Measurements from ENCODE around the gene SLC25A13. TPM values are rescaled to one million over a fixed set of nuclear protein-coding genes. Genes with fewer than 3 reads are reported as not detected.
A peak's percentile ranks its signal among the peaks of the same experiment; 100 is the strongest.

SLC25A13 gene
- total and polyA plus RNA-seq, 9 of the 15 experiments (the other 6 are each of a cell fraction or from before 2014, with no cell fraction given) = 21.4 to 80.2 (median 58.7) TPM

DNA sequence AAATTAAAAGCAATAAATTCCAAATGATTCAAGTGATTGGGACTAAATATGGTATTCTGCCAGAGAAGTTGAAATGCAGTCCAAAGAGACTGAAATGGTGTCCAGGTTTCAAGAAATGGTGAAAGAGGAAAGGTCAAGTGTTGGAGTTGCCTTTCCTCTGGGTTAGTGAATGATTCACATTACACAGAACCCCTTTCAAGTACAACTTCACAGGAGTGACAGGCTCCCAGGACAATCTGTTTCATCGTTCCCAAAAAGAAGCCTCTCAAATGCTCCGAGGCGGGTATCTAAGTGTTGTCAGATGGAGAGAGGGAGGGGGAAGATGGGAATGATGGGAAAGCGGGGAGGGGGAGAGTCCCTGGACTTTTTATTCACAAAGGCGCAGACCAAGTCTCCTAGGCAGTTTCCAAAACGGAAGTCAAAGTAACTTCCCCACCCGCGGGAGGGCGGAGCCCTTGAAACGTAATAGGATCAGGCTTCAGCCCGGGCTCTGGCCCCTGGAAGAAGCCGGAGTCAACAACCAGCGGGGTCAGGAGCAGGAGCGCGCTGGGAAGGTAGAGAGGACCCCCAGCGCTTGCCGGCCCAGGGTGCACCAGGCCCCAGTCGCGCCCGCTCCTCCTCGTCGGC, 754 bp downstream of the SLC25A13 start (continued):
- TF ChIP-seq, protein P1, sequence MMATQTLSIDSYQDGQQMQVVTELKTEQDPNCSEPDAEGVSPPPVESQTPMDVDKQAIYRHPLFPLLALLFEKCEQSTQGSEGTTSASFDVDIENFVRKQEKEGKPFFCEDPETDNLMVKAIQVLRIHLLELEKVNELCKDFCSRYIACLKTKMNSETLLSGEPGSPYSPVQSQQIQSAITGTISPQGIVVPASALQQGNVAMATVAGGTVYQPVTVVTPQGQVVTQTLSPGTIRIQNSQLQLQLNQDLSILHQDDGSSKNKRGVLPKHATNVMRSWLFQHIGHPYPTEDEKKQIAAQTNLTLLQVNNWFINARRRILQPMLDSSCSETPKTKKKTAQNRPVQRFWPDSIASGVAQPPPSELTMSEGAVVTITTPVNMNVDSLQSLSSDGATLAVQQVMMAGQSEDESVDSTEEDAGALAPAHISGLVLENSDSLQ (IDR thresholded peaks at IDR 0.05) = peak; percentile 78
- TF ChIP-seq PTTG1 (tag; IDR thresholded peaks at IDR 0.05; ENCODE audit: low read depth) (no peak), CREM (IDR thresholded peaks at IDR 0.05; ENCODE audit: low read depth) (peak; percentile 63), TBP (optimal IDR thresholded peaks at IDR 0.05; ENCODE audit: low read depth, low read length) (peak; percentile 63), ZBED1 (IDR thresholded peaks at IDR 0.05) (0 out of 2 replicates have a peak, but pooled peaks have one; percentile 79), EWSR1 (IDR thresholded peaks at IDR 0.05; ENCODE audit: borderline replicate concordance, low read depth, partially characterized antibody) (no peak), MECOM (CRISPR knock-in tag; IDR thresholded peaks at IDR 0.05) (no peak), SMARCE1 (IDR thresholded peaks at IDR 0.05) (0 out of 2 replicates have a peak, but pooled peaks have one; percentile 14), RAD21 (CRISPR knock-in tag; conservative IDR thresholded peaks at IDR 0.05 in 1 of 2, IDR thresholded peaks at IDR 0.05 in 1 of 2) (0 out of 4 replicates have a peak, but pooled peaks have one; percentile 4 to 9), PHB2 (IDR thresholded peaks at IDR 0.05; ENCODE audit: low read depth) (no peak), POLR2A (conservative IDR thresholded peaks at IDR 0.05) (peak; percentile 91), SIN3A (IDR thresholded peaks at IDR 0.05; ENCODE audit: borderline replicate concordance in 2 of 2, control insufficient read depth in 1 of 2, low read depth in 2 of 2, low read length in 2 of 2) (peak in 1 of 2 experiments; percentile 66; a peak in 2 of 4 replicates), ZBTB17 (CRISPR knock-in tag; IDR thresholded peaks at IDR 0.05) (0 out of 2 replicates have a peak, but pooled peaks have one; percentile 9), ATF7 (IDR thresholded peaks at IDR 0.05) (peak; percentile 11; the same call in 1 of the 2 replicates), MTA3 (IDR thresholded peaks at IDR 0.05; ENCODE audit: borderline replicate concordance) (no peak)
- TF ChIP-seq, protein P2, sequence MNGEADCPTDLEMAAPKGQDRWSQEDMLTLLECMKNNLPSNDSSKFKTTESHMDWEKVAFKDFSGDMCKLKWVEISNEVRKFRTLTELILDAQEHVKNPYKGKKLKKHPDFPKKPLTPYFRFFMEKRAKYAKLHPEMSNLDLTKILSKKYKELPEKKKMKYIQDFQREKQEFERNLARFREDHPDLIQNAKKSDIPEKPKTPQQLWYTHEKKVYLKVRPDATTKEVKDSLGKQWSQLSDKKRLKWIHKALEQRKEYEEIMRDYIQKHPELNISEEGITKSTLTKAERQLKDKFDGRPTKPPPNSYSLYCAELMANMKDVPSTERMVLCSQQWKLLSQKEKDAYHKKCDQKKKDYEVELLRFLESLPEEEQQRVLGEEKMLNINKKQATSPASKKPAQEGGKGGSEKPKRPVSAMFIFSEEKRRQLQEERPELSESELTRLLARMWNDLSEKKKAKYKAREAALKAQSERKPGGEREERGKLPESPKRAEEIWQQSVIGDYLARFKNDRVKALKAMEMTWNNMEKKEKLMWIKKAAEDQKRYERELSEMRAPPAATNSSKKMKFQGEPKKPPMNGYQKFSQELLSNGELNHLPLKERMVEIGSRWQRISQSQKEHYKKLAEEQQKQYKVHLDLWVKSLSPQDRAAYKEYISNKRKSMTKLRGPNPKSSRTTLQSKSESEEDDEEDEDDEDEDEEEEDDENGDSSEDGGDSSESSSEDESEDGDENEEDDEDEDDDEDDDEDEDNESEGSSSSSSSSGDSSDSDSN (IDR thresholded peaks at IDR 0.05; ENCODE audit: borderline replicate concordance in 1 of 2, low read depth in 2 of 2, low read length in 2 of 2) = peak in 1 of 2 experiments; percentile 11; a peak in 1 of 4 replicates
- TF ChIP-seq, protein P3, sequence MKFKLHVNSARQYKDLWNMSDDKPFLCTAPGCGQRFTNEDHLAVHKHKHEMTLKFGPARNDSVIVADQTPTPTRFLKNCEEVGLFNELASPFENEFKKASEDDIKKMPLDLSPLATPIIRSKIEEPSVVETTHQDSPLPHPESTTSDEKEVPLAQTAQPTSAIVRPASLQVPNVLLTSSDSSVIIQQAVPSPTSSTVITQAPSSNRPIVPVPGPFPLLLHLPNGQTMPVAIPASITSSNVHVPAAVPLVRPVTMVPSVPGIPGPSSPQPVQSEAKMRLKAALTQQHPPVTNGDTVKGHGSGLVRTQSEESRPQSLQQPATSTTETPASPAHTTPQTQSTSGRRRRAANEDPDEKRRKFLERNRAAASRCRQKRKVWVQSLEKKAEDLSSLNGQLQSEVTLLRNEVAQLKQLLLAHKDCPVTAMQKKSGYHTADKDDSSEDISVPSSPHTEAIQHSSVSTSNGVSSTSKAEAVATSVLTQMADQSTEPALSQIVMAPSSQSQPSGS (CRISPR knock-in tag; IDR thresholded peaks at IDR 0.05) = no peak
- TF ChIP-seq, protein P4, sequence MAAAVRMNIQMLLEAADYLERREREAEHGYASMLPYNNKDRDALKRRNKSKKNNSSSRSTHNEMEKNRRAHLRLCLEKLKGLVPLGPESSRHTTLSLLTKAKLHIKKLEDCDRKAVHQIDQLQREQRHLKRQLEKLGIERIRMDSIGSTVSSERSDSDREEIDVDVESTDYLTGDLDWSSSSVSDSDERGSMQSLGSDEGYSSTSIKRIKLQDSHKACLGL (CRISPR knock-in tag; IDR thresholded peaks at IDR 0.05; ENCODE audit: borderline replicate concordance, poor library complexity, severe bottlenecking) = no peak
- TF ChIP-seq, protein P5, sequence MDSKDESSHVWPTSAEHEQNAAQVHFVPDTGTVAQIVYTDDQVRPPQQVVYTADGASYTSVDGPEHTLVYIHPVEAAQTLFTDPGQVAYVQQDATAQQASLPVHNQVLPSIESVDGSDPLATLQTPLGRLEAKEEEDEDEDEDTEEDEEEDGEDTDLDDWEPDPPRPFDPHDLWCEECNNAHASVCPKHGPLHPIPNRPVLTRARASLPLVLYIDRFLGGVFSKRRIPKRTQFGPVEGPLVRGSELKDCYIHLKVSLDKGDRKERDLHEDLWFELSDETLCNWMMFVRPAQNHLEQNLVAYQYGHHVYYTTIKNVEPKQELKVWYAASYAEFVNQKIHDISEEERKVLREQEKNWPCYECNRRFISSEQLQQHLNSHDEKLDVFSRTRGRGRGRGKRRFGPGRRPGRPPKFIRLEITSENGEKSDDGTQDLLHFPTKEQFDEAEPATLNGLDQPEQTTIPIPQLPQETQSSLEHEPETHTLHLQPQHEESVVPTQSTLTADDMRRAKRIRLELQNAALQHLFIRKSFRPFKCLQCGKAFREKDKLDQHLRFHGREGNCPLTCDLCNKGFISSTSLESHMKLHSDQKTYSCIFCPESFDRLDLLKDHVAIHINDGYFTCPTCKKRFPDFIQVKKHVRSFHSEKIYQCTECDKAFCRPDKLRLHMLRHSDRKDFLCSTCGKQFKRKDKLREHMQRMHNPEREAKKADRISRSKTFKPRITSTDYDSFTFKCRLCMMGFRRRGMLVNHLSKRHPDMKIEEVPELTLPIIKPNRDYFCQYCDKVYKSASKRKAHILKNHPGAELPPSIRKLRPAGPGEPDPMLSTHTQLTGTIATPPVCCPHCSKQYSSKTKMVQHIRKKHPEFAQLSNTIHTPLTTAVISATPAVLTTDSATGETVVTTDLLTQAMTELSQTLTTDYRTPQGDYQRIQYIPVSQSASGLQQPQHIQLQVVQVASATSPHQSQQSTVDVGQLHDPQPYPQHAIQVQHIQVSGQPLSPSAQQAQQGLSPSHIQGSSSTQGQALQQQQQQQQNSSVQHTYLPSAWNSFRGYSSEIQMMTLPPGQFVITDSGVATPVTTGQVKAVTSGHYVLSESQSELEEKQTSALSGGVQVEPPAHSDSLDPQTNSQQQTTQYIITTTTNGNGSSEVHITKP (IDR thresholded peaks at IDR 0.05; ENCODE audit: partially characterized antibody) = peak; percentile 84

All from K562 (cell line).